Endodermal cell (in vitro differentiated cells): ENCODE measurements around the gene KRT6A. TPM values are rescaled to one million over a fixed set of nuclear protein-coding genes. Genes with fewer than 3 reads are reported as not detected.
"Not testable (repeated sequence)": the region's sequence is repeated elsewhere in the genome, so short reads cannot be mapped to it uniquely, and the experiment has no call there.

Source experiments
- DNase-seq: peaks from one replicate; pipeline ENCODE4 v3.0.0-alpha.2; 2017
- H3K27ac ChIP-seq: 2 replicates; pipeline ENCODE4 v1.5.1; 2013; ENCODE audit warnings: mild to moderate bottlenecking, low read depth, low read length, moderate library complexity
- H3K27me3 ChIP-seq: 2 replicates; pipeline ENCODE4 v1.6.1; 2013; ENCODE audit warnings: mild to moderate bottlenecking, low read length, moderate library complexity; ENCODE audit not compliant: insufficient read depth, control insufficient read depth, poor library complexity, severe bottlenecking
- H3K36me3 ChIP-seq: 2 replicates; pipeline ENCODE4 v1.7.0; 2013; ENCODE audit warnings: mild to moderate bottlenecking, low read length, moderate library complexity; ENCODE audit not compliant: control insufficient read depth, insufficient read depth
- H3K4me1 ChIP-seq: one replicate; pipeline ENCODE4 v1.7.0; 2013; ENCODE audit warnings: low read length; ENCODE audit not compliant: control insufficient read depth, insufficient read depth
- H3K4me3 ChIP-seq: 2 replicates; pipeline ENCODE4 v1.5.1; 2013; ENCODE audit warnings: mild to moderate bottlenecking, low read length, moderate library complexity
- H3K9ac ChIP-seq: 2 replicates; pipeline ENCODE4 v1.6.1; 2013; ENCODE audit warnings: mild to moderate bottlenecking, low read length, moderate library complexity; ENCODE audit not compliant: poor library complexity, severe bottlenecking; ENCODE audit errors: extremely low read depth
- H3K9me3 ChIP-seq: 2 replicates; pipeline ENCODE4 v1.6.1; 2013; ENCODE audit warnings: mild to moderate bottlenecking, low read length, moderate library complexity; ENCODE audit not compliant: control insufficient read depth
- H3K27ac Mint-ChIP-seq: 2 replicates; pipeline ENCODE4 v1.8.0; 2020; ENCODE audit warnings: mixed read lengths
- H3K27me3 Mint-ChIP-seq: 2 replicates; pipeline ENCODE4 v1.8.0; 2021; ENCODE audit warnings: mild to moderate bottlenecking, mixed read lengths; ENCODE audit not compliant: insufficient read depth
- H3K36me3 Mint-ChIP-seq: 2 replicates; pipeline ENCODE4 v1.8.0; 2020; ENCODE audit warnings: low read depth, mixed read lengths
- H3K4me1 Mint-ChIP-seq: 2 replicates; pipeline ENCODE4 v1.8.0; 2020; ENCODE audit warnings: mixed read lengths
- H3K4me3 Mint-ChIP-seq: 2 replicates; pipeline ENCODE4 v1.8.0; 2020; ENCODE audit warnings: mild to moderate bottlenecking, moderate library complexity, mixed read lengths
- H3K9me3 Mint-ChIP-seq: 2 replicates; pipeline ENCODE4 v1.8.0; 2020; ENCODE audit warnings: mild to moderate bottlenecking, mixed read lengths
- WGBS, 2 experiments: methylation state at CpG; one replicate each; pipeline versions ENCODE4 v1.1.5 to v1.1.7; 2013; ENCODE audit warnings: missing lambda C conversion rate in 2 of 2, mixed read lengths in 1 of 2; ENCODE audit not compliant: insufficient coverage in 1 of 2, insufficient read length in 1 of 2; 5-methylcytosine and 5-hydroxymethylcytosine counted together
- total RNA-seq, 2 donors: library from RNA; stranded (reverse); fragmentation: NEBNext Ultra II Directional in 1 of 2; extraction: Animal tissue kit (Norgen Biotek cat#: 25700) in 1 of 2; gene quantifications; 2 replicates in 1 of 2; 3 replicates in 1 of 2; pipeline ENCODE4 v1.2.1, GENCODE V29; 2021
- TF ChIP-seq, protein P1 (sequence below): fragments of 200-600 bp; sonication (generic); conservative IDR thresholded peaks from 2 replicates; pipeline ENCODE4 v1.5.0; 2021; ENCODE audit warnings: antibody characterized with exemption, mild to moderate bottlenecking

Gene KRT6A
- total RNA-seq, 2 donors from 2014 or later: not detected

DNA sequence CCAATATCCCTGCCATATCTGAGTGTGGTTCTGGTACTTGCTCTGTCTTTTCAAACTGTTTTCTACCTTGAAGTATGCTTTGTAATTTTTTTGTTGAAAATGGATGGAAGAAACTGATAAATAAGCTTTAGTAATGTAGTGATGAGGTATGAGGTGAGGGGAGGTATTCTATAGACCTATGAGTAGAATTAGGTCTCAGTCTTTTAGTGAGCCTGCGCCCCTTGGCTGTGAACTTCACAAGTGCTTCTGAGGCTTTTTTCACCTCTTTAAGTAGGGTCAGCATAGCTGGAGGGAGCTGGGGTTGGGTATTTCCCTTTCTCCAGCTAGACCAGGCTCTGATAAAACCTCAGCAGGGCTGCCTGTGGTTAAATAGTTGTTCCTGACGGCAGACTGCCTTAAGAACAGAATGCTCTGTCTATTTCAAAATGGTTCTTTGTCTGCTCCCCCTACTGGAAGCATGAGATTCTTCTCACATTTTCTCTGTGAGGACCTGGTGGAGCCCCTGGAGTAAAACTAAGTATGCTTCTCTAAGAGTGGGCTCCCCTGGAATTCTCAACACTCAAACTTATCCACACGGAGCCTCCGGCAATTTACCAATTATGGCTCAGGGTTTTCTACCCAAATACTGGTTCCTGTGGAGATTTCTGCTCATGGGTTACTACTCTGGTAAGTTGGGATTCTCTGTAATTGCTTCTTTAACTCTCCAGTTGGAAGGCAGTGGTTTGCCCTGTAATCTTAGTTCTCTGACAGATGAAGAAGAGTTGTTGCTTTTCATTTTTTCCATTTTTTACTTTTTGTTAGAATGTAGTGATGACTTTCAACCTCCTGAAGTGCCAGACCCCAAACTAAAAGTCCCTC lies 14.0 kb upstream of the KRT6A start:
- peak overlapping the region; percentile 6 for H3K9ac ChIP-seq
- Mint-ChIP-seq H3K27me3 (no peaks in the 10 kb centered on the region), H3K36me3 (no peaks in the 10 kb centered on the region), H3K4me3 (no peak overlapping the region), H3K4me1 (peaks cover 21% of the 10 kb centered on the region), H3K9me3 (peaks cover 3% of the 10 kb centered on the region), H3K27ac (no peak overlapping the region)
- no peak overlapping the region for H3K4me3 ChIP-seq
- peak; percentile 91 for DNase-seq
- H3K9me3 ChIP-seq: peaks cover 6% of the 10 kb centered on the region
- WGBS, 2 experiments: 32 to 67% methylated on average over 1 to 4 of the region's 4 CpGs
- H3K27ac ChIP-seq: no peak overlapping the region
- TF ChIP-seq, protein P1, sequence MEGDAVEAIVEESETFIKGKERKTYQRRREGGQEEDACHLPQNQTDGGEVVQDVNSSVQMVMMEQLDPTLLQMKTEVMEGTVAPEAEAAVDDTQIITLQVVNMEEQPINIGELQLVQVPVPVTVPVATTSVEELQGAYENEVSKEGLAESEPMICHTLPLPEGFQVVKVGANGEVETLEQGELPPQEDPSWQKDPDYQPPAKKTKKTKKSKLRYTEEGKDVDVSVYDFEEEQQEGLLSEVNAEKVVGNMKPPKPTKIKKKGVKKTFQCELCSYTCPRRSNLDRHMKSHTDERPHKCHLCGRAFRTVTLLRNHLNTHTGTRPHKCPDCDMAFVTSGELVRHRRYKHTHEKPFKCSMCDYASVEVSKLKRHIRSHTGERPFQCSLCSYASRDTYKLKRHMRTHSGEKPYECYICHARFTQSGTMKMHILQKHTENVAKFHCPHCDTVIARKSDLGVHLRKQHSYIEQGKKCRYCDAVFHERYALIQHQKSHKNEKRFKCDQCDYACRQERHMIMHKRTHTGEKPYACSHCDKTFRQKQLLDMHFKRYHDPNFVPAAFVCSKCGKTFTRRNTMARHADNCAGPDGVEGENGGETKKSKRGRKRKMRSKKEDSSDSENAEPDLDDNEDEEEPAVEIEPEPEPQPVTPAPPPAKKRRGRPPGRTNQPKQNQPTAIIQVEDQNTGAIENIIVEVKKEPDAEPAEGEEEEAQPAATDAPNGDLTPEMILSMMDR: peak; percentile 81
- no peaks in the 10 kb centered on the region for H3K36me3 ChIP-seq
- peaks cover 3% of the 10 kb centered on the region for H3K4me1 ChIP-seq
- H3K27me3 ChIP-seq: no peaks in the 10 kb centered on the region

DNA sequence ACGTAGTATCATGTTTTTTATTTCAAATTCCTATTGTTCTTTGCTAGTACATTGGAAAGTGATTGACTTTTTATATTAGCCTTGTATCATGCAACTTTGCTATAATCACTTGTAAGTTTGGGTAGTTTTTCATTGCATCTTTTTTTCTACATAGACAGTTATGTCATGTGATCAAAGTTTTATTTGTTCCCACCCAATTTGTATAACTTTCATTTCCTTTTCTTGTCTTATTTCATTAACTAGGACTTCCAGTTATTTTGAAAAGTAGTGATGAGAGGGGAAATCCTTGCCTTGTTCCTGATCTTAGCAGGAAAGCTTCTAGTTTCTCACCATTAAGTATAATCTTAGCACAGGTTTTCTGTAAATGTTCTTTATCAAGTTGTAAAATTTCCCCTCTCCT lies 9.8 kb upstream of the KRT6A start:
- 100% methylated on average over 1 of the region's 1 CpG; no CpG with 5 or more reads in 1 of the 2 experiments for WGBS, 2 experiments
- DNase-seq: no peak
- Histone ChIP-seq H3K9me3 (peaks cover 16% of the 10 kb centered on the region), H3K9ac (no peak overlapping the region), H3K36me3 (no peaks in the 10 kb centered on the region), H3K27ac (no peak overlapping the region), H3K4me1 (peaks cover 3% of the 10 kb centered on the region), H3K4me3 (no peak overlapping the region), H3K27me3 (no peaks in the 10 kb centered on the region)
- peaks cover 2% of the 10 kb centered on the region for H3K9me3 Mint-ChIP-seq
- TF ChIP-seq, protein P1: no peak
- peaks cover 19% of the 10 kb centered on the region for H3K4me1 Mint-ChIP-seq
- H3K4me3 Mint-ChIP-seq: no peak overlapping the region
- H3K27ac Mint-ChIP-seq: no peak overlapping the region
- no peaks in the 10 kb centered on the region for H3K27me3 Mint-ChIP-seq
- no peaks in the 10 kb centered on the region for H3K36me3 Mint-ChIP-seq

DNA sequence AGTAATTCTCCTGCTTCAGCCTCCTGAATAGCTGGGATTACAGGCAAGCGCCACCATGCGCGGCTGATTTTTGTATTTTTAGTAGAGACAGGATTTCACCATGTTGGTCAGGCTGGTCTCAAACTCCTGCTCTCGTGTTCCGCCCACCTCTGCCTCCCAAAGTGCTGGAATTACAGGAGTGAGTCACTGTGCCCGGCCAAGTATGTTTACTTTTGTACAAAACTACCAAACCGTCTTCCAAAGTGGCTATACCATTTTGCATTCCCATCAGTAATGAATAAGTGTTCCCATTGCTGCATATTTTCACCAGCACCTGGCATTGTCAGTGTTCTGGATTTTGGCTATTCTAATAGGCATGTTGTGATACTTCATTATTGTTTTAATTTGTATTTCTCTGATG lies 8.4 kb upstream of the KRT6A start:
- no peak overlapping the region for H3K4me3 ChIP-seq
- peaks cover 3% of the 10 kb centered on the region for H3K4me1 ChIP-seq
- TF ChIP-seq, protein P1: no peak
- H3K27ac Mint-ChIP-seq: no peak overlapping the region
- no peaks in the 10 kb centered on the region for H3K27me3 ChIP-seq
- no peaks in the 10 kb centered on the region for H3K27me3 Mint-ChIP-seq
- peaks cover 15% of the 10 kb centered on the region for H3K4me1 Mint-ChIP-seq
- no peak overlapping the region for H3K27ac ChIP-seq
- WGBS, 2 experiments: 89 to 90% methylated on average over 7 of the region's 7 CpGs
- peaks cover 16% of the 10 kb centered on the region for H3K9me3 ChIP-seq
- peaks cover 2% of the 10 kb centered on the region for H3K9me3 Mint-ChIP-seq
- H3K36me3 Mint-ChIP-seq: no peaks in the 10 kb centered on the region
- DNase-seq: no peak
- no peaks in the 10 kb centered on the region for H3K36me3 ChIP-seq
- no peak overlapping the region for H3K4me3 Mint-ChIP-seq
- H3K9ac ChIP-seq: no peak overlapping the region

DNA sequence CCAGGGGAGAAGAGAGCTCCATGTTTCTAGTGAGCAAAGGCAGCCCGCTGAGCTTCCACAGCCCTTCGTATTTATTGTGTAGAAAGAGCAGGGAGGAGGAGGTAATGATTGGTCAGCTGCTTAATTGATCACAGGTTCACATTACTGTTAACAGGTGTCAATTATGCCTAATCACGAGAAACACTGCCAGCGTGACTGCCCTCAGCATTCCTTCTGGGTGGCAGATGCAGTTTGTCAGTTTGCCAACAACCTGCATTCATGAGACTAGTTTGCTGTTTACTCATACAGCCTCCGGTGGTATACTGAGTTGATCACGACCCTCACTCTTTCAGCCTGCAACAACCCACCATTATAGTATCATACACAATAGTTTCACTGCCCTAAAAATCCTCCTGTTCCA lies 7.5 kb upstream of the KRT6A start:
- Histone ChIP-seq H3K9me3 (peaks cover 16% of the 10 kb centered on the region), H3K4me1 (peaks cover 10% of the 10 kb centered on the region)
- not testable (repeated sequence) for H3K9ac ChIP-seq, DNase-seq, H3K27me3 ChIP-seq, H3K27me3 Mint-ChIP-seq, H3K4me3 ChIP-seq, H3K4me3 Mint-ChIP-seq, H3K27ac Mint-ChIP-seq, H3K9me3 Mint-ChIP-seq, H3K36me3 ChIP-seq, H3K27ac ChIP-seq, H3K36me3 Mint-ChIP-seq
- peaks cover 16% of the 10 kb centered on the region for H3K4me1 Mint-ChIP-seq
- WGBS, 2 experiments: 91 to 93% methylated on average over 4 to 6 of the region's 6 CpGs
